HG02885 (cell line): ENCODE results near the gene SSH2.

ENCODE experiments used
- ATAC-seq: cut with Tn5 transposase; IDR thresholded peaks from one replicate; pipeline ENCODE4 v1.9.1; 2021; ENCODE audit warnings: mild to moderate bottlenecking; ENCODE audit not compliant: unreplicated experiment, poor library complexity

SSH2 gene

DNA sequence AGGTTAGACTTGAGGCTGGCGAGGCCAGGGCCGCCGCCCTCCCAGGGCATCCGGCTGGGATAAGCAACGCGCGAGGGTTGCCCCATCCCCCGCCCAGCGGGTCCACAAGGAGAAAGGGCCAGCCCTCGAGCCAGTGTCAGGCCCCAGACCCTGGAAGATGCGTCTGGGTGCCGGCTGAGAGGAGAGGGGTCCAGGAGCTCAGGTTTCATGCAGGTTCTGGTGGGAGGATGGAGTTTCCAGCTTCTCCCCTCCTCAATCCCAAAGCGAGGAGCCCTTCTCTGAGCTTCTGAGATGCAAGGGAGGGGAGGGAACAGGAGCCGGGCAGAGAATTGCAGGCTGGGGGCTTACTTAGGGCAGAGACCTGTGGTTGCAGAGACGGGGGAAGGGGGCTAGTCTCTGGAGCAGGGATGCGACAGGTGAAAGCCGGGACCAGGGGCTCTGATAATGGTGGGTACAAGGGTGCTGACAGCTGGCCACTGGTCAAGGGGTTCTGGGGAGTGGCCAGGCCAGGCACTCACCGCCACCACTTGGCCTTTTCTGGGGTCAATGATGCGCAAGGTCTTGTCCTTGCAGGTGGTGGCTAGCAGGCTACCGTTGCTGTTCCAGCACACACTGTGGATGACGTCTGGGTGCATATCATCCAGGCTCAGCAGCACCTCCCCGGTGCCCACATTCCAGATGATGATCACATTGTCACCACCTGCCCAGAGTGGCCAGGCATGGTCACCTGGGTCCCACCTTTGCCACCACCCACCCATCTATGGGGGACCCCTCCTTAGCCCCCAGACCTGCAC, 311.6 kb downstream of the SSH2 start:
- no peak for ATAC-seq

DNA sequence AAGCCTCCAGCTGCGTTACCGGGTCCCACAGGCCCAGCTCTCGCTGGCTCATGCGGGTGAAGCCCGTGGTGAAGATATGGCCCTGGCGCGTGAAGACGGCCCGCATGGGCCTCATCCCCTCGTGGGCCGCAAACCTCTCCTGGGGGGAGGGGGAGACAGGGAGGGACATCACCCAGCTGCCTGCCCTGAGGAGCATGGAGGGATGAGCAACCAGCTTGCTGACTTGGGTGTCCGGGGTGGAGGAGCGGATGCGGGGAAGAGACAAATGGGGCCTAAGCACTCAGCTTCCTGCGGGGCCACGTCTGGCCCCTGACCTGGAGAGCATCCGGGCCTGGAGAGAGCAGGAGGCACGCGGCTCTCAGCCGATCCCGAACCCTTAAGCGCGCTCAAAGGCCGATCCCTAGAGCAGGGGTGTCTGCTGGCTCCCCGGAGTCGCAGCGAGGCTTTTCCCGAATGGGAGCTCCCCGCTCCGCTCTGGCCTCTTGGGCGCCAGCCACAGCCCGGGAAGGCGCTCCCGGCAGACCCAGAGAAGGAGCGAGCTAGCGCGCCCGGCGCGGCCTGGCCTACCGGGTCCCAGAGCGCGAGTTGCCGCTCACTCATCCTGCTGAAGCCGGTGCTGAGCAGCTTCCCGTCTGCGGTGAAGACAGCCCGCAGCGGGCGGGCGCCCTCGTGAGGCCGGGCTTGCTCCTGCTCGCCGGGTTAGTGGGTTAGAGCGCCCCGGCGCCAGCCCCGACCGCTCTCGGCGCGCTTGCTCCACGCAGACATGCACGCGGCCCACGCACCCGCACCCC, 312.4 kb downstream of the SSH2 start:
- peak; percentile 44 for ATAC-seq

DNA sequence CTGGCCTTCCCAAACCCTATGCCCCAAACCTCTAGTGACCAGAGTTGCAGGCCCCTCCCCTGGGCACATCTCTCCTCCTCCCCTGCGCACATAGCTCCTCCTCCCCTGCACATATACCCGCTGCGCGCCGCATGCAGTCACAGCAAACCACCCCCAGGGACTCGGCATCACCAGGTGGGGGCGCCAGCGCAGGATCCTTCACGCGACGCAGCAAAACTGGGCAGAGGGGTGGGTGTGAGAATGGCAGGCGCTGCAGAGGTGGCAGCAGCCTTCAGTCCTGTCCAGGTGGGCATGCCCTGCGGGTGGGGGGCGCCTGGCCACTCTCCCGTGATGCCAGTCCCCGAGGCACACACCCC, 312.9 kb downstream of the SSH2 start:
- ATAC-seq, result peak; percentile 49

DNA sequence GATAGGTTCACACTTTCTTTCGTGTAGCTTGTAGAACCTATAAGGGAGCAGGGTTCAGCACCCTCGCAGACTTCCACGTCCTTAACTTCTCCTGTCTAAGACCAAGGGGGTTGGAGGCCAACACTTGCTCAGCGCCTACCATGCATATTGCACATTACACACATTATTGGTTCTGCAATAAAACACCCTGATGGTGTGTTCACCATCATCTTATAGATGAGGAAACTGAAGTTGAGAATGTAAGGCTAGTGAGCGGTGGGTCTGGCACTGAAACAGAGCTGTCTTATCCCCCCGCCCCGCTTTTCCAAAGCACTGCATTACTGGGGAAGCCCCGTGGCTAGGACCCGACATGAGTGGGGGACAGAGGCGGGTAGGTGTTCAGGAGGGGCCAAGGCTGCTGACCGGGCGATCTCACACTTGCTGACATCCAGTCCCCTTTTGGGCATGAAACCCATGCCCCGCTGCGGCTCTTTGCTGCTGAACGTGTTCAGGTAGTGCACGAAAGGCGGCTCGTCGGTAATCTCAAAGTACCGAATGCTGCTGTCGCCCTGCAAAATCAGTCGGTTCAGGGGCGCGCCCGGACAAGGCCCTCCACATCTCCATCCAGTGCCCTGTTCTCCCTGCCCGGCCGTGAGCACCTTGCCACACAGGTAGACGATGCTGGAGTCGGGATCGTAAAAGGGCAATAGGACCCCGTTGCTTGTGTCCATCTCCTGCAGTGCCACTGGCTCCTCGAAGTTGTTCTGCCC, 313.6 kb downstream of the SSH2 start:
- ATAC-seq, result no peak

DNA sequence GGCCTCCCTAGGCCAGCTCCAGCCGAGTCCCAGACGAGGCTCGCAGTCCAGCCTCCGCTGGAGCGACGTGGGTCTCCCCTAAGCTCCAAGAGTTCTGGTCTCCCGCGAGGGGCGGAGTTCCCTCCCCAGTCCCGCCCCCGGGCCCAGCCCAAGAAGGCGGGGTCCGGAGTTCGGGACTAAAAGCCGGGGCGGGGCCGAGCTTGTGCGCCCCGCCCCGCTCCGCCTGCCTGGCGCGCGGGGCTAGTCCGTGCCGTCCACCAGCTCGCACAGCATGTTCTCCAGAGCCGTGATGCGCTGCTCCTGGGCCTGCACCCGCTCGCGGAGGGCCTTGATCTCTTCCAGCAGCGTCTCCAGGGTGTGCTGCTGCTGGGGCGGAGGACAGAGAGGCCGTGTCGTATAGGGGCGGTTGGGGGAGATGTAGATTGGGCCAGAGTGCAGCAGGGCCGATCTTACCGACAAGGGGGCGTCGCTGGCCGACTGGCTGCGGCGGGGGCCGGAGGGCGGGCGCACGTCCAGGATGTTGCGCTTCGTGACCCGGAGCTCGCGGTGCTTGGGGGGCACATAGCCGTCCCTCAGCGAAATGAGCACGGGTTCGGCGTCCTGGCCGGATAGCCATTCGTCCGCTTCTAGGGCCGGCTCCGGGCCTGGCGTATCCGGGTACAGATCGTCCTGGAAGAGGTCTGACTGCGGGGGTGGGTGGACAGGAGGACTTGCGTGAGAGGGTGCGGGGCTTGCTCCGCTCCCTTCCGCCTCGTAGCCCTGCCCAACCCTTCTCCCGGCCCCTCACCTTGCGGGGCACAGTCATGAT, 314.3 kb downstream of the SSH2 start:
- peak; percentile 67 for ATAC-seq

DNA sequence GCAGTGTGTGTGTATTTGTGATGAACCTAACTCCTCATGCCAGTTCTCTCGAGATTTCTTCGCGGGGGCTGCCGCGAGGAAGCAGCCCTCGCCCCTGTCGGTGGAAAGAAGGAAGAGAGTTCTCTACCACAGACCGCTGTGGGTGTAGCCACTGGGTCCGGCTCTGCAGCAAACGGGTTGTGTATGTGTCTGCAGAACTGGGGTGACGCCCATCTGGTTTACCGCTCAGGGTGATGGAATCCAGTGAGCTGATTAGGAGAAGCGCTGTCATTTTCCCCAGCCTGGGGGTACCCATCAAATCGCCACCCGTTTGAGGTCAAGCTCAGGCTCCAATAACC, 315.0 kb downstream of the SSH2 start:
- ATAC-seq, result no peak

DNA sequence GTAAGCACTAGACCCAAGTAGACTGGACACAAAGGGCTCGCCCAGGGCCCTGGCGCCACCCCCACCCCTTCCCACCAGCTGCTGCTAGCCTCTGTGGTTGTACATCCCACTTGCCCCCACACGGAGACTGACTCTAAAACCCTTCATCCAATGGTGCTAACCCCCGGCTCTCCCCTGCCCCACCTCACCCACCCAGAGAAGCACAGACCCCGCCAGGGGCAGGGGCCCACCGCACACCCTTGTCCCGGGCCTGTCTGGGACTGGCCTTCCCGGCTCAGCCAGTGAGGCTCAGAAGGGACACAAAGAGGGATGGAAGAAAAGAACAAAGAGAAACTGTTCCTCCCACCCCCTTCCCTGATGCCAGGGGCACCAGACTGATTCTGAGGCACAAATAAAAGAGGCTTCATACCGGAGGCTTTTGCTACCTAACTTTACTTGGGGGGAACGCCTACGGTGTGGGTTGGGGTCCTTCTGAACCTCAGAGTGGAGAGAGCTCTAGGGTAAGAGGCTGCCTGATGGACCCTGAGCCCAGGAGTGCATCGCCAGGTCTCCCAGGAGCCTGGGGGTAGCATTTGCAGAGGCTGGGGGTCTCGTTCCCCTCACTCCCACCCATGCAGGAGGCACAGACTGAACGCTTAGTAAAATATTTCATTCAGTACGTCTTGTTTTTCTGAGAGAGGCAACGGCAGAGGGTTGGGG, 315.5 kb downstream of the SSH2 start:
- no peak for ATAC-seq

DNA sequence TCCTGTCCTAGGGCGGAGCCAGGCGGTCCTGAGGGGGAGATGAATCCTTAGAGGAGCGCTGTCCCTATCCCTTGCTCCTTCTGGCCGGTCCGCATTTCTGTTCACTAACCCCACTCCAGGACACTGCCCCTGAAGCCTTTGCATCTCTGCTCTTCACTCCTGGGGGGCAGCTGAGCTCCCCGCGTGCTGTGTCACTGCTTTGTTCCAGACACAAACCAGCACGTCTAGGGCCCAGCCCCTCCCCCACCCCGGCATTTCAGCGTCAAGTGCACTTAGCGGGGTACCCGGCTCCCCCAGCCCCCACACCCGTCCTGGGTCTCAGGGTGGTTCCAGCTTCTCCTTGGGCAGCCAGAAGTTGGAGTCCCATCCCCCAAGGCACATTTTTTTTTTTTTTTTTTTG, 316.2 kb downstream of the SSH2 start:
- no peak for ATAC-seq

DNA sequence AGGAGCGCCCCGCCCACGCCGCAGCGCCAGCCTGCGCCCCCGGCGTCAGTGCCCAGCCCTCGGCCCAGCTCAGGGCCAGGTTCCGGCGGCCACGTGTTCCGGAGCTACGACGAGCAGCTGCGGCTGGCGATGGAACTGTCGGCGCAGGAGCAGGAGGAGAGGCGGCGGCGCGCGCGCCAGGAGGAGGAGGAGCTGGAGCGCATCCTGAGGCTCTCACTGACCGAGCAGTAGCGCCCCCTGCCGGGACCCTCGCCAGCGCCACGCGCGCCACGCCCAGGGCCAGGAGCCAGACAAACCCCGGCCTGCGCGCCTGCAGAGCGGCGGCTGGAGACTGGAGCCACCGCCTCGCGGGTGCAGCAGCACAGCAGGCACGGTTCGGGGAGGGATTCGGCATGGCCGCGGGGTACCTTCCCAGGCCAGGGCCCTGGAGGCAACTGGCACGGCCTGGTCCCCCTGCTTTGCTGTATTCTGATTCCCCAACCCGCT, 316.6 kb downstream of the SSH2 start:
- peak; percentile 47 for ATAC-seq

DNA sequence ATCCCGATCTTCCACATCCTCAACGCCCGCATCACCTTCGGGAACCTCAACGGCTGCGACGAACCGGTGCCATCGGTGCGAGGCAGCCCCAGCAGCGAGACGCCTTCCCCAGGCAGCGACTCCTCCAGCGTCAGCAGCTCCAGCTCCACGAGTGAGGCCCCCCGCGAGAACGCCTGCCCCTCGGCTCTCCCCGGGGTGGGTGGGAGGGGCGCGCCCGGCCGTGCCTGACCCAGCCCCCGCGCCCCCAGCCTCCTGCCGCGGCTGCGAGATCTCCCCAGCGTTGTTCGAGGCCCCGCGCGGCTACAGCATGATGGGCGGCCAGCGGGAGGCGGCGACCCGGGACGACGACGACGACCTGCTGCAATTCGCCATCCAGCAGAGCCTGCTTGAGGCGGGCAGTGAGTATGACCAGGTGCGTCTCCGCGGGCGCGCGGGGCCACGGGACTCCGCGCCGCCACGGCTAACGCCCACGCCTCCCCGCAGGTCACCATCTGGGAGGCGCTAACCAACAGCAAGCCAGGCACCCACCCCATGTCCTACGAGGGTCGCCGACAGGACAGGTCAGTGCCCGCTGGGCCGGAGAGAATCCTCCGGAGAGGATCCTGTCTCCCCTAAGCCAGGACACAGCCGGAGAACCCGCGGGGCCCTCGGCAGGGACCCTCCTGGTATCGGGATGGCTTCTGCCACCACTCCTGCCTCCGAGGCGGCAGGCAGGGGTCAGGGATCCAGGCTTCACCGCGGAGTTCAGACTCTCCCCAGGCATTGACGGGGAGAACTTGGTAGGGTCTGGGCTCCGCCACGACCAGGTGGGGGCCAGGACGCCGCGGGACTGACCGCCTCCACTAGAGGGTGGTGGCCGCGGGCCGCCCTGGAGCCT, 317.4 kb downstream of the SSH2 start:
- no peak for ATAC-seq

DNA sequence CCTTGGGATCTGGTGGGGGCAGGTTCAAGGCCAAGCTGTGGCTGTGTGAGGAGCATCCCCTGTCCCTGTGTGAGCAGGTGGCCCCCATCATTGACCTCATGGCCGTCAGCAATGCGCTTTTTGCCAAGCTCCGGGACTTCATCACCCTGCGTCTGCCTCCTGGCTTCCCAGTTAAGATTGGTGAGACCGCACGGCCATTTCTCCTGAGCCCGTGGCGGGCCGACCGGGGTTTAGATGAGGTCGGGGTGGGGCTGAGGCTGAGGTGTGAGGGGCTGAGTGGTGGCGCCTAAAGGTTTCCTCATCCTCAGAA, 318.0 kb downstream of the SSH2 start:
- ATAC-seq, result no peak

DNA sequence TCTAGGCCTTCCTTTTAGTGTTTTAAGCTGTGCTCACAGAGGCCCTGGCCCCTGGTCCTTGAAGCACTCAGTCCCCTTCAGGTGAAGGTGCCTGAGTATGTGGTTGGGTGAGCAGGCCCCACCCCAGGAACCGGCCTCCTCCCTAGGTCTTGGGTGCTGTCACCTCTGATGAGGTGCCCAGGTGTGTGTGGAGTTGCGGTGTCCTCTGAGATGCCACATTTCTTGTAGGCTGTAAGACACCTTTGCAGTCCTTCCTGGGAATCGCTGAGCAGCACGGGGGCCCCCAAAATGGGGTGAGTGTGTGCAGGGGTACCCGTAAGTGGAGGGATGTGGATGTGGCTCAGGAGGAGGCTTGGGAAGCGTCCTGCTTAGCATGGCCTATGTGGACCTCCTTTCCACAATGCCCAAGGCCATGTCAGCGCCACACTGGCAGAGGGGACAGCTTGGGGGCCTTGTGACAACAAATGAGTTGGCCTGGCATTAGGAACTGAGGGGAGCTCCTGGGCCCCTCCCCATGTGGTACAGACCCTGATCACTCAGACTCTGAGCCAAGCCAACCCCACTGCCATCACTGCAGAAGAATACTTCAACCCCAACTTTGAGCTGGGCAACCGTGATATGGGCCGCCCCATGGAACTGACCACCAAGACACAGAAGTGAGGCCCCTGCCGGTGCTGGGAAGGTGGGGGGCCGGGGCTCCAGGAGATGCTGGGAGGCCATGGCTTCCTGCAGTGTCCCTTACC, 318.5 kb downstream of the SSH2 start:
- no peak for ATAC-seq

DNA sequence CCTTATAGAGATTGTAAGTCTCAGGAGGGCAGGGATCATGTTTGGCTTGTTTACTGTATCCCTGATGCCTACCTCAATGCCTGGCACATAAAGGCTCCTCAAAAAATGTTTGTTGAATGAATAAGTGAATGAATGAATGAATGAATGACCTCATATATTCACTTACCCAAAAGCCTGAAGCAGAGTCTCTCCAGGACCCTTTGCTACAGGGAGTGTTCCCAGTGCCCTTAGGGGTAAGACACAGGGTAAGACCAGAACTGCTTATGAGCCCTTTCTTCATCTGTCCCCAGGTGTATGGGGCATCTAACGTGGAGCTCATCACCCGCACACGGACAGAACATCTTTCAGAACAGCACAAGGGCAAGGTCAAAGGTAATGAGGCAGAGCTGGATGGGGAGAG, 319.6 kb downstream of the SSH2 start:
- ATAC-seq, result no peak

DNA sequence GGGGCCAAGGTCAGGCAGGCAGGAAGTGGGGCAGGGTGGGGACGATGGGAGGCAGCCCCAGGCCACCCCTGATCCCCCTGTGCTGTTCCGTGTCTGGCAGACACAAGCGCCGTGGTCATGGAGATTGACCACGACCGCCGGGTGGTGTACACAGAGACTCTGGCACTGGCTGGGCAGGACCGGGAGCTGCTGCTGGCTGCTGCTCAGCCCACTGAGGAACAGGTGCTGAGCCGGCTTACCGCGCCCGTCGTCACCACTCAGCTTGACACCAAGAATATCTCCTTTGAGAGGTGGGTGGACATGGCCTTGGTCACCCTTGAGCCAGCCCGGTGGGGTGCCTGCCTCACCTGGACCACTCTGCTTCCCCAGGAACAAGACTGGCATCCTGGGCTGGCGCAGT, 321.0 kb downstream of the SSH2 start:
- ATAC-seq, result no peak

DNA sequence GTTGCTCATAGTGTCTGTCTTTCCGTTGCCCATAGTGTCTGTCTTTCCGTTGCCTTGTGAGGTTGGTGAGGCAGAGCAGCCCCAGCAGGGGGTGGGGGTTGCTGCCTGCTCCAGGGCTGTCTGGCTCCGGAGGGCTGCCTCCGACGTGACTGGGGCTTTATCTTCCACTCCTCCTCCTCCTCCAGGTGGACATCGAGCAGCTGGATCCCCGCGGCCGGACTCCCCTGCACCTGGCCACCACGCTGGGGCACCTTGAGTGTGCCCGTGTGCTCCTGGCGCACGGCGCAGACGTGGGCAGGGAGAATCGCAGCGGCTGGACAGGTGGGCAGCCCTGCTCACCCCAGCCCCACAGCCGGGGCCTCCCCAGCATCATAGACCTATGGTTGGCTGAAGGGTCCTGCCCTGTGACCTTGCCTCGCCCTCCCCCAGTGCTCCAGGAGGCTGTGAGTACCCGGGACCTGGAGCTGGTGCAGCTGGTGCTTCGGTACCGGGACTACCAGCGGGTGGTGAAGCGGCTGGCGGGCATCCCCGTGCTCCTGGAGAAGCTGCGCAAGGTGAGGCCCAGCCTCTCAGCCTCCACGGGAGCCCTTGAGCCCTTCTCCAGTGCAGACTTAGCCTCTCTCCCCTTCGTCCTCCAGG, 322.4 kb downstream of the SSH2 start:
- ATAC-seq, result no peak

DNA sequence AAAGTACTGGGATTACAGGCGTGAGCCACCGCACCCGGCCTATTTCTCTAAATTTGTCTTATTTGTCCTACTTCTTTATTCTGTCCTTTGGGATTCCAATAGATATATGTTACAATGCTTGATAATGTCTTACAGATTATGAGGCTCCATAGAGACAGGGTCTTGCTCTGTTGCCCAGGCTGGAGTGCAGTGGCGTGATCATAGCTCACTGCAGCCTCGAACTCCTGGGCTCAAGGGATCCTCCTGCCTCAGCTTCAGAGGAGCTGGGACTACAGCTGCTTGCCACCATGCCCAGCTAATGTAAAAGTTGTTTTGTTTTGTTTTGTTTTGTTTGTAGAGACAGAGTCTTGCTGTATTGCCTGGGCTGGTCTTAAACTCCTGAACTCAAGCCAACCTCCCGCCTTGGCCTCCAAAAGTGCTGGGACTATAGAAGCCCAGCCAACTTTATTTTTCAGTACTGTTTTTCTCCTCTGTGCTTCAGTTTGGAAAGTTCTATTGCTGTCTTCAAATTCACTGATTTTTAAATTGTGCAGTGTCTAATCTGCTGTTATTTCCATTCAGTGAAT, 326.8 kb downstream of the SSH2 start:
- no peak for ATAC-seq

DNA sequence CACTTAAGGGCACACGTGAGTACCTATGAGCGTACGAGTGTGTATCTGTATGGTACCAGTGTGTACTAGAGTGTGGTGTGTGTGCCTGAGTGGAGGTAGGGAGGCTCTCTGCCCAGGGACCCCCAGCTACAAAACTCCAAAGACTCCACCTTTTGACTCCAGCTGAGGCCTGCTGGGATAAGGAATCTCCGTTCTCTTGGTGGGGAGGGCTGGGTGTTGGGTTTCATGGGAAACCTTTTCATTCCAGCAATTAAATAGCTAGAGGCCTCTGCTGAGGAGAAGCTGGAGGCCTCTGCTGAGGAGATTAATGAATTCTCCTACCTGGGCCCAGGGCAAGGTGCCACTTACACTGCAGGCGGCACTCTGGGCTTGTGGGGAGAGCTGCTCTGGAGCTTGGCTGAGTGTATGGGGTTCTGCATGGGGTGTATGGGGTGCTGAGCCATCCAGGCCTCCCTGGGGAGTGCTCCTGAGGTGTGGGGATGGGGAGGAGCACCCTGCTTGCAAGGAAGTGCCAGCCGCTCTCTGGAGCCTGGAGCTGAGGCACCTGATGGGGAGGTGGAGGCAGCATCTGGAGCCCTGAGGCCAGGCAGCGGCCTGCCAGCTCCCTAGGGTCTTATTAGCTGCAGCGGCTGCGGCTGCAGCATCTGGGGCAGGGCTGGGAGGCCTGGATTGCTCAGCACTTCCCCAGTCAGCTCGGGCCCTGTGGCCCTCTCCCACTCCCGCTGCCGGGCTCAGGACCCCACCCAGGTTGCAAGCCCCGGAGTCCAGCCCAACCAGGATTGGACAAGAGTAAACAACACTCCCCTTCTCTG, 332.5 kb downstream of the SSH2 start:
- no peak for ATAC-seq
